ENCODE data around the gene GAP43.
"Not testable (repeated sequence)": the region's sequence is repeated elsewhere in the genome, so short reads cannot be mapped to it uniquely, and the experiment has no call there.

The GAP43 gene

DNA sequence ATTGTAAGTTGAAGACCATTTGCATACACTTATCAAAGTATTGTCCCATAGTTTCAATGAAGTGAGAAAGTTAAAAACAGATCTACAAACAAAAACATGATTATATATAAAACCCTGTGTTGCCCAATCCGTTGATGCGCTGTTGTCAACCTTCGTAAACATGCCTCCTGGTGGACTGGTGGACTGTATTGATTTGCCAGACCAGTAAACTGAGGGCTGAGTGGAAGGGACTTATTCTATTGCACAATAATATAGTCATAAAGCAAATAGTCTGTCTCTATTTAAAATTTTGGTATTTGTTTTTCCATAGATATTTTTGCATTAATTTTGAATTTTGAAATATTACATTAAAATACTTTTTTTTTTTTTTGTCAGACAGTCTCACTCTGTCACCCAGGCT lies 102.5 kb downstream of the GAP43 start:
- DNase-seq (ENCODE audit: low read depth, low spot score) = no peak
- no peak overlapping the region for H3K4me3 ChIP-seq (ENCODE audit: low read length)

DNA sequence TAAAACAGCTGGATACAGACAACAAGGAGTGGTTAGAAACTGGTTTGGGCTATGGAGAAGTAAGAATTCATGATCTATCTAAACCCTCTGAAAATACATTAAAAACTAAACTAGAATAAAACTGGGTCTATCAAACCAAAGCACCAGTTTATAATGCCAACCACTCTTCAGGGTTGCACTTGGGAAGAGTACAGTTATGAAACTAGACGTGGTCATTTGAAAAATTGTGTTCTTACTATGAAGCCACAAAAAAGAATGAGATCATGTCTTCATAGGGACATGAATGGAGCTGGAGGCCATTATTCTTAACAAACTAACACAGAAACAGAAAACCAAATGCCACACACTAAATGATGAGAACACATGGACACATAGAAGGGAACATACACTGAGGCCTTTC lies 103.8 kb downstream of the GAP43 start:
- DNase-seq (ENCODE audit: low read depth, low spot score) = no peak
- H3K4me3 ChIP-seq (ENCODE audit: low read length) = no peak overlapping the region

DNA sequence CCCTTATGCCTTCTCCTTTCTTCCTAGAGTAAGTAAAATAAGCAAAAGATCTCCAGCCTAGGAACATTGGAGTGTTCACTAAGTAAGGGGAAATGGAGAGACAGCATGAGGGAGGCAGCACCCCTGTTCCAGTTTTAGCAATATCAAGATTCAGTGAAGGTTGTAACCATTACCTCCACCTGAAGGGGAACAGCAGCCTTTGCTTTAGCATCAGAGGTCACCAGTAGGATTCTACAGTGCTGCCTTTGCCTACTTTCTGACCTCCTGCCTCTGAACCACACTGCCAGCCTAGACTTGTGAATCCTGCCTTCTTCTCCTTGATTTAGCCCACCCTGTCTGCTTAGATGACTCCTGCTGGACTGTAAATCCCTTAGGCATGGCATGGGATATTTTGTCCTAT lies 104.7 kb downstream of the GAP43 start:
- no peak for DNase-seq (ENCODE audit: low read depth, low spot score)

DNA sequence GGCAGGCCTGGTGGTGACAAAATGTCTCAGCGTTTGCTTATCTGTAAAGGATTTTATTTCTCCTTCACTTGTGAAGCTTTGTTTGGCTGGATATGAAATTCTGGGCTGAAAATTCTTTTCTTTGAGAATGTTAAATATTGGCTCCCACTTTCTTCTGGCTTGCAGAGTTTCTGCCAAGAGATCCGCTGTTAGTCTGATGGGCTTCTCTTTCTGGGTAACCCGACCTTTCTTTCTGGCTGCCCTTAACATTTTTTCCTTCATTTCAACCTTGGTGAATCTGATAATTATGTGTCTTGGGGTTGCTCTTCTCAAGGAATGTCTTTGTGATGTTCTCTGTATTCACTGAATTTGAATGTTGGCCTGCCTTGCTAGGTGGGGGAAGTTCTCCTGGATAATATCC lies 113.0 kb downstream of the GAP43 start:
- not testable (repeated sequence) for DNase-seq (ENCODE audit: low read depth, low spot score); H3K4me3 ChIP-seq (ENCODE audit: low read length)

More for the DNA sequence above, 104.7 kb downstream of the GAP43 start:
- H3K4me3 ChIP-seq (ENCODE audit: low read length) = no peak overlapping the region

DNA sequence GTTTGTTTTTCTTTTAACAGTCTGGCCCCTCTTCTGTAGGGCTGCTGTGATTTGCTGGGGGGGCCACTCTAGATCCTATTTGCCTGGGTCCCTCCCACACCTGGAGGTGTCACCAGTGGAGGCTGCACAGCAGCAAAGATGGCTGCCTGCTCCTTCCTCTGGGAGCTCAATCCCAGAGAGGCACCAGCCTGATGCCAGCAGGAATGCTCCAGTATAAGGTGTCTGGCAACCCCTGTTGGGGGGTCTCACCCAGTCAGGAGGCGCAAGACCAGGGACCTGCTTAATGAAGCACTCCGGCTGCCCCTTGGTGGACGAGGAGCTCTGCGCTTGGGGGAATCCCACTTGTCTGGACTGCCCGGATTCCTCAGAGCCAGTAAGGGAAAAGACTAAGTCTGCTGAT lies 118.3 kb downstream of the GAP43 start:
- DNase-seq (ENCODE audit: low read depth, low spot score) = no peak
- H3K4me3 ChIP-seq (ENCODE audit: low read length) = no peak overlapping the region

DNA sequence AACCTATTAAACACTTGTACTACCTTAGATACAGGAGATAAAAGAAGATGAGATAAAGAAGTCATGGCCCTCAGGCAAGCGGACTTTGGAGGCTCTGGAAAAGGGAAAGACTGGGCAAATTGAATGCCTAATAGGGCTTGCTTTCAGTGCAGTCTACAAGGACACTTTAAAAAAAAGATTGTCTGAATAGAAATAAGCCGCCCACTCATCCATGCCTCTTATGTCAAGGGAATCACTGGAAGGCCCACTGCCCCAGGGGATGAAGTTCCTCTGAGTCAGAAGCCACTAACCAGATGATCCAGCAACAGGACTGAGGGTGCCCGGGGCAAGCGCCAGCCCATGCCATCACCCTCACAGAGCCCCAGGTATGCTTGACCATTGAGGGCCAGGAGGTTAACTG lies 121.2 kb downstream of the GAP43 start:
- DNase-seq (ENCODE audit: low read depth, low spot score); H3K4me3 ChIP-seq (ENCODE audit: low read length): not testable (repeated sequence)

DNA sequence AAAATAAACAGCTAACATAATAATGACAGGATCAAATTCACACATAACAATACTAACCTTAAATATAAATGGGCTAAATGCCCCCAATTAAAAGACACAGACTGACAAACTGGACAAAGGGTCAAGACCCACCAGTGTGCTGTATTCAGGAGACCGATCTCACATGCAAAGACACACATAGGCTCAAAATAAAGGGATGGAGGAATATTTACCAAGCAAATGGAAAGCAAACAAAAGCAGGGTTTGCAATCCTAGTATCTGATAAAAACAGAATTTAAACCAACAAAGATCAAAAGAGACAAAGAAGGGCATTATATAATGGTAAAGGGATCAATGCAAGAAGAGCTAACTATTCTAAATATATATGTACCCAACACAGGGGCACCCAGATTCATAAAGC lies 129.7 kb downstream of the GAP43 start:
- H3K4me3 ChIP-seq (ENCODE audit: low read length); DNase-seq (ENCODE audit: low read depth, low spot score): not testable (repeated sequence)

DNA sequence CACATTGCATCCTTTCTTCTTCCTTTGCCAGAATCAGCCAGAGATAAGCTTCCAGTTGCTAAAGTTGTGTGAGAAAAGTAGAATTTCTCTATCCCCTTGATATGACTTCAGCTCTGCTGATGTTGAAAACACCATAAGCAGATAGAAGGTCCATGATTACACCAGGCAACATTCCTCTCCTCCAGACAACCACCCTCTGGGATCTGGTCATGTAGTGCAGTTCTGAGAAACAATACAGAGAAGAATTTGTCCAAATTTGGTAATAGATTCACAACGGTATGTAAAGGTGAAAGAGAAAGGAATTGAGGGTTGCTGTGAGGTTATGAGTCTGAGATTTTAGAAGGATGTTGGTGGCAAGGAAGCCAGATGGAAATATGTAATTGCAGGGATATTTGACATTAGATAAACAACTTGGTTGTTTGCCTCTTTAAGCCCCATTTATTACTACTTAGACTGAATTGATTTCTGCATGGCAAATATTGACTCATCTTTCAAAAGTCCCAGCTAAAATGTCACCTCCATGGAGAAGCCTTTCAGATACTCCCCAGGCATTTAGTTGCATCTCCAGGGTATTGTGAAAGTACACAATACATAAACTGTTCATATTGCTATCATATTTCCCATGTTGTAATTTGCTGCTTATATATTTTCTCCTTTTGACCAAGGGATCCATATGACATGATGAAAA lies 134.9 kb downstream of the GAP43 start:
- DNase-seq (ENCODE audit: low read depth, low spot score) = no peak
- H3K4me3 ChIP-seq (ENCODE audit: low read length) = no peak overlapping the region

DNA sequence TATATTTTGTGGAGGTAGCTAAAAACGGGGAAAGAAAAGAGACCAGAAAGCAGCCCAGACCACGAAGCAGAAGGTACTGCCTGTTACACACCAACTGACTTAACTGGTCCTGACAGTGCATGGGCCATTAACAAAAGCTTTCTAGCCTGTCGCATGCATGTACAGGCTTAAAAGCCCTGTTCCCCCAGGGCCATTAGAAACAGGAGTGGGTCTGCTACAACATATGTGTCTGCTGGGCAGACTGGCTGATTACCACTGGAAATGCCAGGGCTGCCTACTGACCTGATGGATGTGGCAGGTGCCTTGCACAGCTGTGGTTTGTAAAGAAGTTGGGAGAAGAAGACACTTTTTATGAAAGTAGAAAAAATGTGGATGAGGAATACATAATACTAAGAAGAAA lies 137.4 kb downstream of the GAP43 start:
- DNase-seq (ENCODE audit: low read depth, low spot score) = no peak
- H3K4me3 ChIP-seq (ENCODE audit: low read length) = no peak overlapping the region

DNA sequence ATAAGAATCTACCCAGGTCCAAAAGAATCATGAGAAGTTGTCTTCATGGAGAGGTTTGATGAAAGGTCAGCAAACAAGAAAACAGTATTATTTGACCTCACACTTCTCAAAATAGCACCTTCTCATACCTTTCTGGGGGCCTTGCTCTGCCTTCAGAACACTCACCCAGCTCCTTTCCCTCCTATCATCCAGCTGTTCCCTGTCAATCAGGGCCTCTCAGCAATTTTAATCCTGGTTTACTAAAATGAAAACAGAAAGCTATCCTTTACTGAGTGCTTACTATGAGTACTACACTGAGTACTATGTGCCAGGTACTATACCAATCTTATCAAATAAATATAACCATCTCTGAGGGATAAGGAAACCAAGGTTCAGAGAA lies 138.6 kb downstream of the GAP43 start:
- no peak overlapping the region for H3K4me3 ChIP-seq (ENCODE audit: low read length)
- no peak for DNase-seq (ENCODE audit: low read depth, low spot score)

DNA sequence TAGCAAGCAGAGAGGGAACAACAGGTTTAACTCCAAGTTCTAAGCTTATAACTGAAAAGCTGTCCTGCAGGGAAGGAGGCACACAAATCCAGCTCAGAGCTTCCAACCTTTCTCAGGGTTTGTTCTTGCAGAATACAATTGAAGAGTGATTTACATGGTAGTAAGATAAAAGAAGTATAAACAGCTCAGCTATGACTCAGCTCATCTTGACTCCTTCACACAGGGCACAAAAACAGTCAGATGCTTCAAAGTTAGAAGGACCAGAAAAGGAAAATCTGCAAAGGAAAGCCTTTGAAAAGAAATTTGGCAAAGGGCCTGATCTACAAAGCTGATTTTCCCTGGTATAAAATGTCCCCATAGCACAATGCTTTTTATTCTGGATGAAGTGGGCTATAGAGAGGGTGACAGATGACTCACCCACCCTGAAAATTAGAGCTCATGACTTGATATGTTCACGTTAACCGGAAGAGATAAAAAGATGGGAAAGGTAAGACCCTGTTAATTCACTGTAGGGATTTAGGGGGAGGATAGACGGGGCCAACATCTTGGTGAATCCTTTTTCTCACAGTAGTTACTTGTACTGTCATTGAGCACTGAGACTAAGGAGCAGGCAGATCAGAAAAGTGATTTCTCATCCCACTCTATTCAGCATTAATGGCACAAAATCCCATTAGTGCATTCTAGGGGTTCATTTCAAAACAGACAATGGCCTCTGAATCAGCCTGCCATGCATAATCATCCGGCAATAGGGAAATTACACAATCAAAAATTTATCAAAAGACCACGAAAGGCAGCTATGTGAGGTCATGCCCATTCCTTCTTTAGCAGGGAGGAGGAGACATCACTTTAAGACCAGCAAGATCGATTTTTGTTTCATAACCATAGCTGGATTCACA lies 143.5 kb downstream of the GAP43 start:
- no peak for DNase-seq (ENCODE audit: low read depth, low spot score)
- H3K4me3 ChIP-seq (ENCODE audit: low read length) = no peak overlapping the region

DNA sequence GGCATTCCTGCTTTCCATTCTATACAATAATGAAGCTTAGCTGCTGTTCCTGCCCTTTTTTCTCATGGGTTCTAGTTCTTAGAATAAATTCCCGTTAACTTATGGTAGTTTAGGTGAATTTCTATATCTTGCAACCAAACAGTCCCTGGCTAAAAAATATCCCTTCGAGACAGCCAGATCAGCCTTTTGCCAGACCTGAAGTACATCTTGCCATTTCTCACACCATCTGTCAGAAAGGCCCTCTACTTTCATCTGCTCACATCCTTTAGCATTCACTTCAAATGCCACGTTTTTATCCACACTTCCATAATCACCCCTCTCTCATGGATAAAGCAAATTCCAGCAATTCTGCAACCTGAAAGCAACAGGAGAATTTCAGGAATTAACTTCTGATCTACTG lies 145.4 kb downstream of the GAP43 start:
- H3K4me3 ChIP-seq (ENCODE audit: low read length) = no peak overlapping the region
- no peak for DNase-seq (ENCODE audit: low read depth, low spot score)
